ENCODE measurements around the gene ASMT.
"Not testable (repeated sequence)": the region's sequence is repeated elsewhere in the genome, so short reads cannot be mapped to it uniquely, and the experiment has no call there.

Gene ASMT

GRCh38 chrX:1614927-1615326 lies at the start of gene ASMT:
Gene ASMT, plus strand, starts transcription at chrX:1615059. Its CDS starts 141 bp downstream, at chrX:1615200.
- DNase-seq = no peak

- not testable (repeated sequence) for DNase-seq
These were observed 40.7 kb upstream of the ASMT start for GRCh38 chrX:1574181-1574580.

GRCh38 chrX:1576201-1576992 lies 38.5 kb upstream of the ASMT start:
- peak; percentile 17 for DNase-seq

- DNase-seq = no peak
These were observed 37.0 kb upstream of the ASMT start for GRCh38 chrX:1577845-1578244.

GRCh38 chrX:1578511-1579173 lies 36.2 kb upstream of the ASMT start:
- no peak for DNase-seq

- DNase-seq = peak; percentile 79
These were observed 33.7 kb upstream of the ASMT start for GRCh38 chrX:1581132-1581531.

GRCh38 chrX:1582686-1583437 lies 32.0 kb upstream of the ASMT start:
- DNase-seq = peak; percentile 77

GRCh38 chrX:1584237-1585011 lies 30.4 kb upstream of the ASMT start:
- DNase-seq = no peak

- DNase-seq = no peak
These were observed 27.7 kb upstream of the ASMT start for GRCh38 chrX:1587161-1587560.

GRCh38 chrX:1589356-1590130 lies 25.3 kb upstream of the ASMT start:
- no peak for DNase-seq

GRCh38 chrX:1591102-1591862 lies 23.6 kb upstream of the ASMT start, which contains the start of gene AKAP17A:
Gene AKAP17A, plus strand, starts transcription at chrX:1591604. Its CDS starts 1,859 bp downstream, at chrX:1593463.
- peak; percentile 99 for DNase-seq

GRCh38 chrX:1591863-1592469 lies 22.9 kb upstream of the ASMT start:
- DNase-seq = peak; percentile 19

- DNase-seq = peak; percentile 25
These were observed 22.3 kb upstream of the ASMT start for GRCh38 chrX:1592470-1593142.

- DNase-seq = no peak
These were observed 21.3 kb upstream of the ASMT start for GRCh38 chrX:1593286-1594271.

- no peak for DNase-seq
These were observed 19.2 kb upstream of the ASMT start for GRCh38 chrX:1595711-1596060.

GRCh38 chrX:1596676-1597344 lies 18.0 kb upstream of the ASMT start:
- no peak for DNase-seq

- DNase-seq = no peak
These were observed 17.4 kb upstream of the ASMT start for GRCh38 chrX:1597345-1598020.
